HEK293T (cell line): Measurements from ENCODE around the gene MAD1L1.

Experiments
- ELF4 ChIP-seq: fragments of 450-650 bp; IDR thresholded peaks from 2 replicates; pipeline ENCODE4 v1.6.1; 2017; ENCODE audit warnings: antibody characterized with exemption
- FOXK2 ChIP-seq: fragments of 450-650 bp; IDR thresholded peaks from 2 replicates; pipeline ENCODE4 v1.6.1; 2016; ENCODE audit warnings: mild to moderate bottlenecking
- HDGF ChIP-seq: fragments of 450-650 bp; IDR thresholded peaks from 2 replicates; pipeline ENCODE4 v1.6.1; 2017; ENCODE audit warnings: antibody characterized with exemption, borderline replicate concordance
- SUZ12 ChIP-seq: fragments of 450-650 bp; IDR thresholded peaks from 2 replicates; pipeline ENCODE4 v1.6.1; 2016; ENCODE audit warnings: mild to moderate bottlenecking

DNA sequence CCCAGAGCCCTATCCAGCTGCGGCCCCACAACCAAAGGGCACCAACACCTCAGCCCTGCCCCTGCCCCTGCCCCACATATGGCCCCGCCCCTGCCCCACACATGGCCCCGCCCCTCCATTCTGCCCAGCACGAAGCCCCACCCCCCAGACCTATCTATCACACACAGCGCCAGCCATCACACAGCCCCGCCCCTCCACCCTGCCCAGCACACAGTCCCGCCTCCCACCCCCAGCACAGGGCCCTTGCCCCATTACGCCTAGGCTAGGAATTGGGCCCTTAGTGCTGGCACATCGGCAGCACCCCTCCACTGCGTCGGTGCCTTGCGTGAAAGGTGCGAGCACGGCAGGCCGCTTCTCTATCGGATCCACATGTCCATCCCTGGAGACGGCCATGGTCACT is 126.8 kb downstream of the MAD1L1 start:
- TF ChIP-seq ELF4 = no peak
- TF ChIP-seq SUZ12 = no peak
- TF ChIP-seq HDGF = no peak
- TF ChIP-seq FOXK2 = no peak
